GM21526 (cell line): Measurements from ENCODE around the gene PEX16.
"Not testable (repeated sequence)": the region's sequence is repeated elsewhere in the genome, so short reads cannot be mapped to it uniquely, and the experiment has no call there.

Experiments
- ATAC-seq: cut with Tn5 transposase; IDR thresholded peaks from one replicate; pipeline ENCODE4 v1.9.1; 2021; ENCODE audit warnings: moderate library complexity; ENCODE audit not compliant: unreplicated experiment, low FRiP score

The PEX16 gene

DNA sequence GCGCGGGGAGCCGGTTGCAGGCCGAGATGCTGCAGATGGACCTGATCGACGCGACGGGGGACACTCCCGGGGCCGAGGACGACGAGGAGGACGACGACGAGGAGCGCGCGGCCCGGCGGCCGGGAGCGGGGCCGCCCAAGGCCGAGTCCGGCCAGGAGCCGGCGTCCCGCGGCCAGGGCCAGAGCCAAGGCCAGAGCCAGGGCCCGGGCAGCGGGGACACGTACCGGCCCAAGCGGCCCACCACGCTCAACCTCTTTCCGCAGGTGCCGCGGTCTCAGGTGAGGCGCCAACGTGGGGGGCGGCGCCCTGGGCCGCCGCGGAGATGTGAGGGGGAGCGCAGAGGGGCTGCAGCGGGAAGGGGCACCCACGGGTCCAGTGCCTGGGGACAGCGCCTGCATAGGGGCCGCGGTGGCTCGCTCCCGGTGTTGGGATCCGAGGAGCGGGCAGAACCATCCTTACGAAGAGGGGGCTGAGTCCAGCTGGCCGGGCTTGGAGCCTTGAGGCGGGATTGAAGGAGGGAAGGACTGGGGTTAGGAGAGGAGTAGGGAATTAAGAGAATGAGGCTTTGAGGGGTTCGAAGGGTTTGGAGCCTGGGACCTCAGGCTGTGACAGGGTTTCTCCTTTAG is 17.4 kb downstream of the PEX16 start:
- not testable (repeated sequence) for ATAC-seq

- no peak for ATAC-seq
Observed at GRCh38 chr11:45899448-45900174, 18.1 kb downstream of the PEX16 start.

DNA sequence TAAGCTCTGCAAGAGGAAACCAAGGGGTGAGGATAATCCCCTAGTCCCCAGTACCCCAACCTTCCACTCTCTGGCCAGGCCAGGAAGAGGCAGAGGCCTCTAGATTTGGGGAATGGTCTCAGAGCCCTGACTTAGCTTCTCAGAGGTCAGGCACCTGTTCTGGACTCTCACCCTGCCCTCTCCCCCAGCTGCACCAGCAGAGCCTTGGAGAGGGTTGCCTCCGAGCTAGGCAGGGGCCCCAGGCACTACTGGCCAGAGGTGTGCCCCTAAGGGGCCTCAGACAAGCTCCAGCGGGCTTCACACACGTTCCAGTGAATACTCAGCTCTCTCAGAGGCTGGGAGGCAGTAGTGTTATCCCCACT is 18.6 kb downstream of the PEX16 start:
- ATAC-seq = no peak

GRCh38 chr11:45897556-45897955 is 20.1 kb downstream of the PEX16 start:
- ATAC-seq = no peak

DNA sequence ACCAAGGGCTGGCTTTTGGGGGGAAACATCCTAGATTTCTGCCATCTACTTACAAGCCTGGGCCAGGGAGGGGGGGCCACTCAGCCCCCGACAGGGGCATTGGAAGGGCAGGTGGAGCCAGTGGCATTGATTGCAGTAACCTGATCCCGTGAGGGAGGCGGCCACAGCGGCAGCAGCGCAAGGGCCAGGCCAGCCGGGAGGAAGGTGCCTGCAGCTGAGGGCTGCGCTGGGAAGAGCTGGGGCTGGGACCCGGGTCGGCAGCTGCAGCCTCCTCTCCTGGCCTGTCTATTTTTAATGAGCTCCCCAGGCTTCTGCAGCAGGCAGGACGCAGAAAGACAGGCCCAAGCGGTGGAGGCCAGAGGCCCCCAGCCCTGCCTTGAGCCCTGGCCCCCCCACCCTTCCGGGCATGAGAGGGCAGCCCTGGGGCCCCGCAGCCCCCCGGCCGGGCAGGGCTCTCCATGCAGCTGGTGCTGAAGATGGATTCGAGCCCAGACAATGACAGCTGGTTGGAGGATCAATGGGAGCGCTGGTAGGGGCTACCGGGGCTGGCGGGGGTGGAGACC is 21.2 kb downstream of the PEX16 start:
- no peak for ATAC-seq

GRCh38 chr11:45895553-45896259 is 22.0 kb downstream of the PEX16 start:
- ATAC-seq = no peak

GRCh38 chr11:45894555-45895247 is 23.0 kb downstream of the PEX16 start:
- no peak for ATAC-seq

GRCh38 chr11:45892856-45893255 is 24.8 kb downstream of the PEX16 start:
- ATAC-seq = no peak

GRCh38 chr11:45890886-45891550 is 26.7 kb downstream of the PEX16 start:
- ATAC-seq = no peak

- ATAC-seq = no peak
Observed at GRCh38 chr11:45889966-45890365, 27.7 kb downstream of the PEX16 start.

GRCh38 chr11:45889555-45889954 is 28.1 kb downstream of the PEX16 start:
- no peak for ATAC-seq

DNA sequence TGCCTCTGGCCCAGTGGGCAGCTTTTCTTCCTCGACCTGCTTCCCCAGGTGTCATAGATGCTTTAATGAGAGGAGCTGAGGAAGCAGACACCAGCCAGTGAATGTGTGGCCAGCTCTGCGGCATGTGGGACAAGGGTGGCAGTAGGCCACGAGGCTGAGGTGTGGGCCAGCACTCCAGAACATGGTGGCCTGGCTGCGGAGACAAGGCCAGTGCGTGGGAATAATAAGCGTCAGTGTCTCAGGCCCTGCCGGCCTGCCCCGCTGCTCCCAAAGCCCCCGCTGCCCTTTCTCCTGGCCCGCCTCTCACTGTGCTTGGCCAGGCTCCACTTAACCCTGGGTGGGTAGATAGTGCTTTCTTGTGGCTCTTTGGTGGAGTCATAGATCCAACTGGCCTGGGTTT is 30.1 kb downstream of the PEX16 start:
- ATAC-seq = no peak

DNA sequence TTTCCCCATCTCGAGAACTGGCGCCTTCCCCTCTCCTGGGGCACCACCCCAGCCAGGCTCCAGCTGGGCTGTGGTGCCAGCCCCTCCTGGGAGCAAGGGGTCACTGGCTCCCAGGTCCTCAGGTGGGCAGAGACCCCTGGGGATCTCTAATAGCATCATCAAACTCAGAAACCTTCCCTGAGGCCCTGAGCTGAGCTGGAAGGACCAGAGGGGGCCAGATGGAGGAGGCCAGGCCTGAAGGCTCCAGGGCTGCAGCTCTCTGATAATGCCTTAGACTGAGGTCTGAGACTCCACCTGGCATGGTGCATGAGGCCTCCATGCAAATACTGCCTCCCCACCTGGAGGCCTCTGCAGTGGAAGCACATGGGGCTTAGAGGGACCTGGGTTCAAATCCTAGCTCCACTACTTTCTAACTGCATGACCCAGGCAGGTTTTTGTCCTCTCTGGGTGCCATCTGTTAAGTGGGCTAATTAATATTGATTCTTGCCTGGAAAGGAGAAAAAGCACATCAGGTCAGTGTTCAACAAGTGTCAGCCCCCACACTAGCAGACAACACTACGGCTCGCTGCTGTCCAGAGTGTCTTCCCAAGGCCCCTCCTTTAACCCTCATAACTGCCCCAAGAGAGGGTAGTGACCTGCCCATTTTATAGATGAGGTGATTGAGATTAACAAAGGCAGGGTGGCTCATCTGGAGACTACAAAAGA is 30.7 kb downstream of the PEX16 start:
- ATAC-seq = no peak

GRCh38 chr11:45885921-45886721 is 31.6 kb downstream of the PEX16 start:
- ATAC-seq = no peak

- ATAC-seq = no peak
Observed at GRCh38 chr11:45885274-45885920, 32.3 kb downstream of the PEX16 start, which contains the start of gene MAPK8IP1. Gene MAPK8IP1 (plus strand): TSS chr11:45885651. CDS start chr11:45885821, 170 bp downstream.

DNA sequence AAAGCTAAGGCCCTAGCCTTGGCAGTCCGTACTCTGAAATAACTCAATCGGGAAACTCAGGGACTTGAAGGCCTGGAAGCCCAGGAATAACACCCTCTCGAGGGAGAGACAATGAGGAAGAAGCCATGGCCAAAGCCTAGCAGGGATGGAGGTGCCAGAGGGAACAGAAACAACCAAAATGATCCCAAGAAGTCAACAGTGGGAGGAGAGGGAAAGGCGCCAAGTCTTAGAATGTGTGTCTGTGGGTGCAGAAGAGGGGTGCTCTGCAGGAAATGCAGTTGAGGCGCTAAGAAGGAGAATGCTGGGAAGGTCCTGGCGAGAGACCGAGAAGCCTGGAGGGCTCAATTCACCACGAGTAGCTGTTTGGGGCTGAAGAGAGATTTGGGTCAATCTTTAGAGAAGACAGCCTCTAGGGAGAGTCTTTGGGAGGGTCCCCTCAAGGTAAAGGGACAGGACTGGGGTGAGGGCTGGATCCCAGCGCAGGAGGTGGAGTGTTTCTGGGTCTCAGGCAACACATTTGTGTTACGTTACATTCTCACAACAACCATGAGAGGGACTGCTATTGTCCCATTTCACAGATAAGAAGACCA is 33.0 kb downstream of the PEX16 start:
- ATAC-seq = no peak

DNA sequence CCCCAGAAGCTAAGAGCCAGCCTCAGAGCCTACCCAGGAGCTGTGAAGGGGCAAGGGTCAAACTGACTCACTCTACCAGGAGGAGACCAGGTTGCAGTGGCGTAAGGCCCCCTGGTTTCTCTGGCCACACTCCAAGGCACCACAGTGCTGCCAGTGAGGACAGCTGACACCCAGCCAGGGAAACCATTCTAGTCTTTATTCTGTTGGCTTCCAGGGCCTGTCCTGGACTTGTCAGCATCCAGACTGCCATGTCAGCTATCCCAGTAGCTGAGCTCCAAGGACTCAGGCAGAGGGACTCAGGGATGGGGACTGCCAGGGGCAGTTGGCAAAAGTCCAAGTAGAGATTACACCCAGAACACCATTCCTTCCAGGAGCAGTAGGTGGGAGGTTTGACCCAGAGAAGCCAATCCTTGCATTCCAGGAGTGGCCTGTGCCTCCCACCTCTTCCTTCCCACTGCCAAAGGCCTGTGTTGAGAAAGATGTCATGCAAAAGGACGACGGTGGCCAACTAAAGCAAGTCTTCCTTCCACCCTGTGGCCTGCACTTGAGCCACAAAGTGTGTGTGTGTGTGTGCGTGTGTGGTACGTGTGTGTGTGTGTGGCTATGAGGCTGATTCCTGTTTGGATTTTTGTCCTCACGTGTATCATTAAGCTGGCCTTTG is 35.8 kb downstream of the PEX16 start:
- no peak for ATAC-seq
